Measurements from ENCODE around the gene TMEM132D.

DNA sequence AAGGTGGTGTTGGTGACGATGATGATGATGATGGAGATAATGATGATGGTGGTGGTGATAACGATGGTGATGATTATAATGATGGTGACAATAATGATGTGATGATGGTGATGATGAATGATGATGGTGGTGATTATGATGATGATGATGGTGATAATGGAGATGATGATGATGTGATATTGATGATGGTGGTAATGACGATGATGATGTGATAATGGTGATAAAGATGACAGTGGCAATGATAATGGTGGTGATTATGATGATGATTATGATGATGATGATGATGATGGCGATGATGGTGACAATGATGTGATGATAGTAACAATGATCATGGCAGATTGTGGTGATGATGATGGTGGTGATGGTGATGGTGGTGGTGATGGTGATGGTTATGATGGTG, 532.6 kb downstream of the TMEM132D start:
- TF ChIP-seq, protein P1, sequence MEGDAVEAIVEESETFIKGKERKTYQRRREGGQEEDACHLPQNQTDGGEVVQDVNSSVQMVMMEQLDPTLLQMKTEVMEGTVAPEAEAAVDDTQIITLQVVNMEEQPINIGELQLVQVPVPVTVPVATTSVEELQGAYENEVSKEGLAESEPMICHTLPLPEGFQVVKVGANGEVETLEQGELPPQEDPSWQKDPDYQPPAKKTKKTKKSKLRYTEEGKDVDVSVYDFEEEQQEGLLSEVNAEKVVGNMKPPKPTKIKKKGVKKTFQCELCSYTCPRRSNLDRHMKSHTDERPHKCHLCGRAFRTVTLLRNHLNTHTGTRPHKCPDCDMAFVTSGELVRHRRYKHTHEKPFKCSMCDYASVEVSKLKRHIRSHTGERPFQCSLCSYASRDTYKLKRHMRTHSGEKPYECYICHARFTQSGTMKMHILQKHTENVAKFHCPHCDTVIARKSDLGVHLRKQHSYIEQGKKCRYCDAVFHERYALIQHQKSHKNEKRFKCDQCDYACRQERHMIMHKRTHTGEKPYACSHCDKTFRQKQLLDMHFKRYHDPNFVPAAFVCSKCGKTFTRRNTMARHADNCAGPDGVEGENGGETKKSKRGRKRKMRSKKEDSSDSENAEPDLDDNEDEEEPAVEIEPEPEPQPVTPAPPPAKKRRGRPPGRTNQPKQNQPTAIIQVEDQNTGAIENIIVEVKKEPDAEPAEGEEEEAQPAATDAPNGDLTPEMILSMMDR (IDR thresholded peaks at IDR 0.05): no peak
- no peak for TF ChIP-seq POLR2A (IDR thresholded peaks at IDR 0.05)

Measured in vagina (tissue), 2 donors.